Neural cell (in vitro differentiated cells): Measurements from ENCODE around the gene APLF. TPM values are rescaled to one million over a fixed set of nuclear protein-coding genes. Genes with fewer than 3 reads are reported as not detected.

Source experiments
- polyA plus RNA-seq: library from polyadenylated mRNA; depleted of rRNA; stranded (reverse); fragments of >200 nt; gene quantifications from 2 replicates; pipeline ENCODE4 v1.2.3, GENCODE V29; 2014

APLF gene
- polyA plus RNA-seq, 1 donor from 2014 or later = 0.45 TPM

Other genes with a start within 250 kb of the APLF start
- gene PPP3R1, start 215.1 kb upstream of the APLF start, polyA plus RNA-seq = 39.5 and 45.3 TPM in 2 replicates
- gene CNRIP1, start 147.6 kb upstream of the APLF start, polyA plus RNA-seq = 26.7 and 28.2 TPM in 2 replicates
- gene PLEK, start 102.3 kb upstream of the APLF start, polyA plus RNA-seq = 0.07 and 0.10 TPM in 2 replicates
- 0.45 and 1.1 TPM in 2 replicates for gene FBXO48, start 291 bp upstream of the APLF start, polyA plus RNA-seq
- gene PROKR1, start 176.0 kb downstream of the APLF start, polyA plus RNA-seq = 0.06 TPM in 1 of 2 replicates, not detected in the other